Mesothelial cell of epicardium (in vitro differentiated cells): ENCODE data around the gene SNED1. TPM values are rescaled to one million over a fixed set of nuclear protein-coding genes. Genes with fewer than 3 reads are reported as not detected.

ENCODE experiments used
- DNase-seq, 2 experiments: peaks; one replicate each; pipeline ENCODE4 v3.0.0; 2021; ENCODE audit warnings: low spot score in 2 of 2; ENCODE audit not compliant: unreplicated experiment in 2 of 2
- H3K27ac Mint-ChIP-seq: 2 replicates; pipeline ENCODE4 v1.8.0; 2021; ENCODE audit warnings: mixed read lengths
- H3K27me3 Mint-ChIP-seq: 2 replicates; pipeline ENCODE4 v1.8.0; 2021; ENCODE audit warnings: low read depth, mixed read lengths
- H3K36me3 Mint-ChIP-seq: 2 replicates; pipeline ENCODE4 v1.8.0; 2021; ENCODE audit warnings: mixed read lengths
- H3K4me1 Mint-ChIP-seq: 2 replicates; pipeline ENCODE4 v1.8.0; 2021; ENCODE audit warnings: mixed read lengths
- H3K4me3 Mint-ChIP-seq: 2 replicates; pipeline ENCODE4 v1.8.0; 2021; ENCODE audit warnings: mild to moderate bottlenecking, moderate library complexity, mixed read lengths
- H3K9me3 Mint-ChIP-seq: 2 replicates; pipeline ENCODE4 v1.8.0; 2021; ENCODE audit warnings: mixed read lengths
- CTCF ChIP-seq: fragments of 200-600 bp; sonication (generic); IDR thresholded peaks from one replicate; pipeline ENCODE4 v1.5.0; 2021; ENCODE audit warnings: antibody characterized with exemption; ENCODE audit not compliant: unreplicated experiment
- total RNA-seq: library from RNA; stranded (reverse); gene quantifications from 3 replicates; pipeline ENCODE4 v1.2.1, GENCODE V29; 2021

Gene SNED1
- total RNA-seq, 1 donor from 2014 or later, result 9.4 TPM

- TF ChIP-seq CTCF, result no peak
- peaks cover 18% of the 10 kb centered on the region for H3K9me3 Mint-ChIP-seq
- H3K27ac Mint-ChIP-seq, result no peak overlapping the region
- peaks cover 24% of the 10 kb centered on the region for H3K27me3 Mint-ChIP-seq
- peaks cover 8% of the 10 kb centered on the region for H3K36me3 Mint-ChIP-seq
- DNase-seq, result no peak
- no peak overlapping the region for H3K4me3 Mint-ChIP-seq
- no peaks in the 10 kb centered on the region for H3K4me1 Mint-ChIP-seq
Measured at GRCh38 chr2:241030333-241030680, 31.9 kb downstream of the SNED1 start.

- no peaks in the 10 kb centered on the region for H3K4me1 Mint-ChIP-seq
- H3K36me3 Mint-ChIP-seq, result peaks cover 4% of the 10 kb centered on the region
- no peak overlapping the region for H3K4me3 Mint-ChIP-seq
- H3K9me3 Mint-ChIP-seq, result peaks cover 14% of the 10 kb centered on the region
- no peak for TF ChIP-seq CTCF
- H3K27me3 Mint-ChIP-seq, result peaks cover 26% of the 10 kb centered on the region
- DNase-seq, result no peak
- H3K27ac Mint-ChIP-seq, result no peak overlapping the region
Measured at GRCh38 chr2:241030883-241031282, 32.5 kb downstream of the SNED1 start.

GRCh38 chr2:241031436-241032165 is 33.2 kb downstream of the SNED1 start:
- Mint-ChIP-seq H3K4me1 (no peaks in the 10 kb centered on the region), H3K27me3 (peaks cover 33% of the 10 kb centered on the region), H3K27ac (no peak overlapping the region), H3K4me3 (no peak overlapping the region), H3K36me3 (peaks cover under 1% of the 10 kb centered on the region), H3K9me3 (peaks cover 9% of the 10 kb centered on the region)
- TF ChIP-seq CTCF, result no peak
- DNase-seq, result no peak

GRCh38 chr2:241033336-241033987 is 35.0 kb downstream of the SNED1 start:
- TF ChIP-seq CTCF, result no peak
- peaks cover 51% of the 10 kb centered on the region for H3K27me3 Mint-ChIP-seq
- no peaks in the 10 kb centered on the region for H3K36me3 Mint-ChIP-seq
- DNase-seq, result no peak
- H3K9me3 Mint-ChIP-seq, result peaks cover 1% of the 10 kb centered on the region
- no peak overlapping the region for H3K27ac Mint-ChIP-seq
- H3K4me1 Mint-ChIP-seq, result no peaks in the 10 kb centered on the region
- no peak overlapping the region for H3K4me3 Mint-ChIP-seq

GRCh38 chr2:241033994-241034393 is 35.6 kb downstream of the SNED1 start:
- Mint-ChIP-seq H3K4me1 (no peaks in the 10 kb centered on the region), H3K4me3 (no peak overlapping the region), H3K36me3 (no peaks in the 10 kb centered on the region), H3K9me3 (no peaks in the 10 kb centered on the region), H3K27ac (no peak overlapping the region), H3K27me3 (peaks cover 56% of the 10 kb centered on the region)
- no peak for TF ChIP-seq CTCF
- DNase-seq, result no peak
